GM19099 (cell line): ENCODE data around the gene XPO6.

ENCODE experiments used
- POLR2A ChIP-seq: IDR thresholded peaks from 3 replicates; pipeline ENCODE4 v1.6.1; 2011; ENCODE audit warnings: low read depth; ENCODE audit not compliant: insufficient read length; ENCODE audit errors: extremely low read depth

Gene XPO6

DNA sequence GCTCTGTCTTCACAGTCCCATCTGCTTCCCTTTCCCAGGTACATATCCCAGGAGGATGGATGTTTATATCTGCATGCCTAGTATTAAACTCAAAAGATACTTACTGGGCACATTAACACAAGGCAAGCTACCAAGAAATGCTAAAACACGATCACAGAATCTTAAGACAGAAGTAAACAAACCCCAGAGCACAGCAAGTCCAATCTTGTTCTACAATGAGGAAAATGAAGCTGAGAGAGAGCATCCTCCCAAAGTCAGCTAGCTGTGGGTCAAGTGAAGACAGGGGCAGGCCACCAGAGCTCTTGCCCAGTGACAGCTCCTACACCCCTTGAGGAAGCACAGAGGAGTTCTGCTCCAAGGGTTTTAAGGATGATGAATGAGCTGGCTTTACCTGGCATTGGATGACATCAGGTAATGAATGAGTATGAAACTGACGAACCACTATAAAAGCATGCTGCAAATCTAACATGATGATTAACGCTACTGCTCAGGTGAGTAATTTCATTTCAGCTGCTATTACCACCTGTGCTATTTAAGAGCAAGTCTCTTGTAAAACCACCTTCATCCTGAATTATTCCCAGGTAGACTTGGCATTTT is 20.3 kb downstream of the XPO6 start:
- TF ChIP-seq POLR2A: no peak

DNA sequence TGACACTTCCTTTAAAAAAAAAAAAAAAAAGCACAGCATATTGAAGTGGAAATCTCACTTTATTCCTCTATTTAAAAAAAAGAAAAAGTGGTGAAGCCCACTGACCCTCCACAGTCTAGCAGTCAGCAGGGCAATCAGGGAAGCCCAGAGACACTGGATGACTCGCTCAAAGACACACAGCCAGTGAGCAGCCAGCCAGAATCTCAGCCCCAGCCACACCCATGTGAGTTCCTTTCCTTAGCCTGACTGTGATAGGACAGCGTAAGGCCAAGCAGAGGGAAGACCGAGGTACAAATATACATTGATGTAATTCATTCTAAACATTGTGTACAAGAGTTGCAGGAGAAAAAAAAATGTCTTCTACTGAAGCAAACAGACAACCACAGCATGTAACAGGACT is 22.5 kb downstream of the XPO6 start:
- no peak for TF ChIP-seq POLR2A

DNA sequence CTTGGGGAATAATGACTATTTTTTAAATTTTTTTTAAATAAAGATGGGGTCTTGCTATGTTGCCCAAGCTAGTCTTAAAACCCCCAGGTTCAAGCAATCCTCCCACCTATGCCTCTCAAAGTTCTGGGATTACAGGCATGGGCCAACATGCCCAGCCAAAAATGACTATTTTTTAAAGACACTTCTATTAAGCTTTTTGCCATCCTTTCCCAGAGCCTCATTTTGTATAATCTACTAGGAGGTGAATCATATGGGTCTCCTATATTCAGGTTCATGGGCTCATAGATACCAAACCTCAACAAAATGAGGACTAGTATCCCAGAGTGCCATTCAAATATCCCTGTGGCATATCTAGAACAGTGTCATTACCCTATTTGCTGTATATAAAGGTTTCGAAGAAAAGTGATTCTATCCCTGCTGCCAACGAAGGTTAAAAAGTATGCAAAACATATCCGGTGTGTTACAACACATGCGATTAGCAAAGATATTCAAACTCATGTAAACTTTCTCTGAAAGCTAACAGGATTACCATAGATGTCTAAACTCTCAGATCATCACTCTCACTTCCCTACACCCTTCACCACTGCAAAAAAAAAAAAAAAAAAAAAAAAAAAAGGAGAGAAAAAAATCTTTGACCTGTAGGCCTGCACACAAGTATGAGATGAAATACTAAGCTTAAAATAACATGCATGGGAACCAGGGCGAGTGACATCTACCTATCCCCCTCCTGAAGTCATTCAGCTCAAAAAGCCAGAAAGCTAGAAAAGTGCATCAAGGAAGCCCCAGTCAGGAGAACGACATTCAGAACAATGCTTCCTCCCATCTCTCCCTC is 23.5 kb downstream of the XPO6 start:
- TF ChIP-seq POLR2A: no peak

DNA sequence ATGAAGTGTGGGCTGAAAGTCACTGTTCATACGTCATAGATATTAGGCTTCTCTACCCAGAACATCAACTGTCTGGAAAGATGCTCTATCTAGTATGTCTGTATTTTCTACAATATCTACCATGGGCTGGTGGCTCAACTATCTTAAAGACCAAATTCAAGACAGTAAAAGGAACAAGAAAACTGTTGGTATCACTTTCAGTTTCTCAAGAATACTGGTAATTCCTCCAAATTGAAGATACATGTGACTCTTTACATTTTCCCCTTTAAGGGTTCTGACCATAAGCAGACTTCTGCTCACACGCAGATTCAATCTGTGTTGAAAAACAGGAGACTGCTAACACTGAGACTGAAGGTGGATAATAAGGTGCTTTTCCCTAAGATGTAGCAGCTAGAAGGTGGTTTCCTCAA is 24.2 kb downstream of the XPO6 start:
- TF ChIP-seq POLR2A: no peak

DNA sequence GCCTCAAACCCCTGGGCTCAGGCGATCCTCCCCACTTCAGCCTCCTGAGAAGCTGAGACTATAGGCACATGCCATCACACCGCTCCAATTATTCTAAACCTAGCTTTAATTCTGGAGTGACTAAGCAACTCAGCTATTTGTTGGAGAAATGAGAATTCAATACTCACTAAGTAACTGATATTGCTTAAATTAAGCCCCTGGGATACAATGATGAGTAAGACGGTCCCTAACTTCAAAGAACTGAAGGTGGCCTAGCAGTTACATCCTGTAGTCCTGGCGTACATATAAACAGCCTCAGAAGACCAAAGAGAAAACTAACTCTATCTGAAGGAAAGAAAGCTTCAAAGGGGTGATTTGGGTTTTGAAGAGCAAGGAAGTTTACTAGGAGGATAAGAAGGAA is 25.0 kb downstream of the XPO6 start:
- no peak for TF ChIP-seq POLR2A

DNA sequence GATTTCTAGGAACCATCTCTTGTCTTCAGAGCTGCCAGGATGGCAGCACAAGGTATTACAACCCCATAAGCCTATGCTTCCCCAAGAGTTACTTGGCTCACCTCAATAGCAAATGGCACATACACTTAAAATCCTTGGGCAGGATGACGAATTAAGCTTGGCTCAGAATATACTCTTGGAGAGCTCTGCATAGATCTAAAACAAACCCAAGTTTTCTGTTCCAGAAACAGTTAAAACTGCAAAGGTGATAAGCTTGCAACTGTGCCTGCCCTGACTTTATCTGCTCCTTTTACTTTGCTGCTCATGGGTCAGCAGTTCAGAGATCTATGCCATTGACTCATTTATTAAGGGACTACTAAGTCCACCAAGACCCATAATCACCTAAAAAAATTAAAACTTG is 26.1 kb downstream of the XPO6 start:
- TF ChIP-seq POLR2A: no peak

DNA sequence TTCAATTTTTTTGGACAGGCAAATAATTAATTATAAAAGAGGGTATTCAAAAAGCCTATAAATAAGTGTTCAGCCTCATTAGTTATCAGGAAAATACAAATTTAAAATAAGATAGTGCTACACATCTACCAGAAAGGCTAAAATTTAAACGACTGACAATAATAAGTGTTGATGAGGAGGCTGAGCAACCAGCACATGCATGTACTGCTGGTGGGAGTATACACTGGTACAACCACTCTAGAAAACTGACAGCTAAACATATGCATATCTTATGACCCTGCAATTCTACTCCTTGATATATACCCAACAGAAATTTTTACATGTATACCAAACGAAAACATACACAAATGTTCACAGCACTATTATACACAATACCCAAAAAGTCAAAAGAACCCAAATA is 27.1 kb downstream of the XPO6 start:
- no peak for TF ChIP-seq POLR2A

DNA sequence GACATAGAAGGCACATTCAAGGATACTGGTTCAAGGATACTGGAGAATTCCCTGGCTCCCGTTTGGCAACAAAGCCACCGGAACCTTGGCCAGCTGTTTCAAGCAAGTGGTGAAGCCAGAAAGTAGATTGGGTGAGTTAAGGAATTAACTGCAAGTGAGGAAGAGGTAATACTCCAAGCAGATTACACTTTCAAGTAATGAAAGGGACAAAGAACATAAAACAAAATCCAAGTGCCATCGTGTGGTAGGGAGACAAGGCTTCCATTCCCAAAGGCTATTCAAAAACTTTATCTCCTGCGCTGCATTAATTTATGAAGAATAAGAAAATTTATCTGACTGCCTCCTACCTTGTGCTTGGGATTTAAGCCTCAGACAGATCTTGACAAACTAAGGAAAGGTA is 27.8 kb downstream of the XPO6 start:
- TF ChIP-seq POLR2A: no peak

DNA sequence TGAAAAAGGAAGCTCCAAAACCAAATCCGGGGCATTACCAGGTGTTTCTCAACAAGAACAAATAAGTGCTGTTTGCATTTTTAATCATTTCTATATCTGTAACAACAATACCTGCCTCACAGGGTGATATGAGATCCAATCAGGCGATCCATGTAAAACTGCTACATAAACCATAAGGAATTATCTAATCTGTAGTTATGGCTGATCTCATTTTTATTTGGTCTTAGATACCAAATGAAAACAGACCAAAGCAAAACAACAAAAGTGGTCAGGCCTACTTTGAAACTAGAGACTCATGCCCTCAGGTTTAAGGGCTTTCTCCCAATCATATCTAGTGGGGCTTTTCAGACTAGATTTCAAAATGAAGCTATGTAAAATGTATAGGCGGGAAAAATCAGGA is 28.3 kb downstream of the XPO6 start:
- TF ChIP-seq POLR2A: no peak

DNA sequence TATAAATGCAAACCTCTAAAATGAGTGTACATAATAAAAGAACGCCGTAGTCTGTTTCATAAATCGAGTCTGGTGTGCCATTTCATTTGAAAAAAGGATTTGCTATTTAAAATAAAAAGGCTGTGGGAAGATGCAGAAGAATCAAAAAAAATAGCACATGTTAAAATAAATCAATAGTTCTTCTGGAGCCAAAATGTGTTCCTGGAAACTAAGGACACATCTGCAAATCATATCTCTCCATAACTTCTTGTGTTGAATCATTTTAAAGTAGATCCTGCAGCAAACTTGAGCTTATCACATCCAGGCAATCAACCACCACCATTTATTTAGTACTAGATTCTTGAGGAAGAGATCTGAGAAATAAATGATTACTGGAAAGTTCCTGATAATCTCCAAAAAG is 29.0 kb downstream of the XPO6 start:
- no peak for TF ChIP-seq POLR2A

DNA sequence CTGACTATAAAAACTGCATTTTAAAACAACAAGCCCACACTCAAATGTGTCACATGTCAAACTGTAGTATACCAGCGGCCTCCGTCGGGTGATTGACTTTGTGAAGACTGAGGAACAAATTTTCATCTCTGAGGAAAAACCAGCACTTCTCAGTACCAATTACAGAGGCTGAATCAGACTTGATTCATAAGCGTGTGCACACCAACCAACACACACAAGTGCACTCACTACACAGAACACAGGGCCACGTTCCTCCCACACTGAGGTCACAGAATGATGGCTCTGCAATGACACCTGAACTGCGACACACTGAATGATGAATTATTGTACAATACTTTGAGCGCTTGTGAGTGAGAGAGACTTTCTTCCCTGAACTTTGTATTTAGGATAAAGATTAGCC is 29.6 kb downstream of the XPO6 start:
- no peak for TF ChIP-seq POLR2A

DNA sequence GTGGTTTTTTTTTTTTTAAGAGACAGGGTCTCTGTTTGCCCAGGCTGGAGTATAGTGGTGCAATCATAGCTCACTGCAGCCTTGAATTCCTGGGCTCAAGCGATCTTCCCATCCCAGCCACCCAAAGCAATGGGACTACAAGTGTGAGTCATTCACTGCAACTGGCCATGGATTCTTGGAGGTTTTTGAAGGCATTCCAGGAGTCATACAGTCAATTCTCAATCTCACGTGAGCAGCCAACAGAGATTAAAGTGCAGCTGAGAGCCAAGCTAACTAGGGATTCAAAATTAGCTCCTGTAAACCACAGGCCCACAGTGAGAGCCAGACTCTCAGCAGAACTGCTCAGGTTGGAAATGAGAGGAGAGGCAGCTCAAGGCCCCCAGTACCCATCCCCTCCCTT is 30.2 kb downstream of the XPO6 start:
- no peak for TF ChIP-seq POLR2A

DNA sequence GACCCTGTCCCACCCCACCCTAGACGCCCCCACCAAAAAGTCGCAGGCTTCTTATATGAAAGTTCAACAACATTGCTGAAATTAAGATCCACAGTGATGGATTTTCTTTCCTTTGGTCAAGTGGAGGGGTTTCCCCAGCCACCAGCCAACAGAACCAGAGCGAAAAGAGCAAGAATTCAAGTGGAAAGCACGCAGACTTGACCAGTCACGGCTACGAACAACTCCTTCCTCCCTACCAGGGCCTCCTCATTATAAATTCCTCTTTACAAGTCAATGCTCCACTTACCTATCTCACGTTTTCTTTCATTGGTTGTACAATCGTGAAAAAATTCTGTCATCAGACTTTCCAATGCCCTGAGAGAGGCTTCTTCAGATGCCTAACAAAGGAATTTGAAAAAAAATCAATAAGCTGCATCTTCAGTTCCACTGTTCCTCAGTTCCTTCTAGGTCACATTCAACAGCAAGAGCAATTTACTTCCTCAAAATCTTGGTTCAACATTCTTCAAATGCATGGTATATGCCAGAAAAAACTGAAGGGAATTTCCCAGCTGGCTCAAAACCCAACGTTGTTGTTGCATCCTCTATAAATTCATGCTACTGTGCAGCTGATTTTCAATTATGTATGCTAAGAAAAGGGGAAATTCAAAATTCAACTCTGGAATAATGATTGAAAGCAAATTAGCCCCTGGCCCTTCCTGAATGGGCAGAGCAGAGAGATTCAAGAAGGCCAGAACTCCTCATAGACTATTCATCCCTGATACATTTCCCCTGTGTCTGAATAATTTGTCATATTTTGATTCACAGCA is 30.9 kb downstream of the XPO6 start:
- TF ChIP-seq POLR2A: no peak

DNA sequence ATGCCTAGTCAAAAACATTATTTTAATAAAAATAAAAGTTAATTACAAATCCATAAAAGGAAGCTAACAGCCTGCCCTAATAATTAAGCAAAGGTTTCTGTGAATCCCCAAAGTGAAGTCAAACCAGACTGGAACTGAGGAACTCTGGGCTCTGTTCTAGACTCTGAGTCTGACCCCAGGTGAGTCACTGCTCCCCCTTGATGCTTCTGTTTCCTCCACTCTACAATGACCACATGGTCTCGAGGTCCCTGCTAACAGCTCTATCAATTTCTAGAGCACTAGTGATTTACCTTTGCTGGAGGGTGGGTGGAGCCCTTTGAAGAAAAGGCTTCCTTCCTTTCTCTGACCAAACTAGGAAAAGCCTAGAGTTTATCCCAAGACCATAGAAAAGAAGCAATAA is 32.4 kb downstream of the XPO6 start:
- TF ChIP-seq POLR2A: no peak

DNA sequence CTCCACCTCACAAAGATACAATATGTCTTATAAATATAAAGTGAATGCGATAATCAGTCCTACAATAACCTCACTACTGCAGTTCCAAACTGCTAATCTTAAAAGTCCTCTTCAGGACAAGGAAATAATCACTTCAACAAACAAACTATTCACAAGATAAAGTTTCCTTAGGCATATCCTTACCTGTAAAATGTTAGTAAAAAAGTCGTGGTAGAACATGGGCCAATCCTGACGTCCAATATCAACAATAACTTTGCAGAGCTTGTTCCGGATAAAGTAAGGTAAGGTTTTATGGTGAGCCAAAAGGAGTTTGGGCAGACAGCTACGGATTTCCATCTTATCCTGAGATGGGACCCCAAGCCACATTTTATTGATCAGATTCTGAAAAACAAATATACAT is 36.0 kb downstream of the XPO6 start:
- TF ChIP-seq POLR2A: no peak

DNA sequence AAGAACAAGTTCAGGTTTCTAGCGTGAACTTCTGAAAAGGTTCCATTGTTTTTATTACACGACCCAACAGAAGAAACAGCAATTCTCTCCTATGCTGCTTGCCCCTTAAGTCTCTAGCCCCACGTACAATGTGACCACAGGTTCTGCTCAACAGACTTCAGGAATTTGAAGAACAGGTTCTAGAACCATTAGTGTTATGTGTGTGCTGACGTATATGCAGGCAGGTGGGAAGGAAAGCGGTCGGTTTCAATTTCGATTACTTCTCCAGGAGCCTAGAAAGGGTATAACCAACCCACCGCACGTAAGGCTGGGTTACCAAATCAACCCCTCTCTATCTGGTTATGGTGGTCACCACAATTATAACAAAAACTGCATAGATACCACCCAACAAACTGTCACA is 39.4 kb downstream of the XPO6 start:
- TF ChIP-seq POLR2A: no peak
